ENCODE results near the gene PLA2G1B. TPM values are rescaled to one million over a fixed set of nuclear protein-coding genes. Genes with fewer than 3 reads are reported as not detected.

Gene PLA2G1B
- total and polyA plus RNA-seq, 10 donors: 0.29 to 1.9 (median 0.95) TPM; not detected in 4

GRCh38 chr12:120323772-120324171, 3.8 kb downstream of the PLA2G1B start:
- Histone ChIP-seq H3K9me3 (no peaks in the 10 kb centered on the region), H3K27ac (no peak overlapping the region), H3K4me1 (peaks cover 0 to 12% (median 7%) of the 10 kb centered on the region in 6 donors), H3K36me3 (no peaks in the 10 kb centered on the region), H3K4me3 (no peak overlapping the region), H3K27me3 (replicated peaks in 1 of 7) (no peaks in the 10 kb centered on the region)
- DNase-seq: no peak
- TF ChIP-seq POLR2AphosphoS5 (IDR thresholded peaks at IDR 0.05): no peak
- no peak for TF ChIP-seq CTCF (IDR thresholded peaks at IDR 0.05 in 8 of 11, conservative IDR thresholded peaks at IDR 0.05 in 3 of 11)
- WGBS, 5 donors: 84 to 98% (median 90%) methylated on average over 2 of the region's 2 CpGs
- intact Hi-C loops (cut with DNase I; ENCODE audit: low total_unique reads): loop anchor here (10.0 kb wide), 1 partner anchor 111 kb away; the partner anchor contains the start of gene COX6A1

GRCh38 chr12:120321382-120322202, 6.0 kb downstream of the PLA2G1B start:
- TF ChIP-seq POLR2A (IDR thresholded peaks at IDR 0.05) (no peak), POLR2AphosphoS5 (IDR thresholded peaks at IDR 0.05) (no peak), CTCF (IDR thresholded peaks at IDR 0.05 in 8 of 11, conservative IDR thresholded peaks at IDR 0.05 in 3 of 11) (no peak)
- intact Hi-C loops (cut with DNase I; ENCODE audit: low total_unique reads): loop anchor here (10.0 kb wide), 1 partner anchor 113 kb away; the partner anchor contains the start of gene COX6A1
- H3K36me3 ChIP-seq: no peaks in the 10 kb centered on the region
- peaks cover 5 to 27% (median 20%) of the 10 kb centered on the region in 6 donors for H3K4me1 ChIP-seq
- DNase-seq: no peak
- no peaks in the 10 kb centered on the region for H3K9me3 ChIP-seq
- H3K27ac ChIP-seq: no peak overlapping the region
- WGBS, 5 donors: 78 to 87% (median 86%) methylated on average over 13 of the region's 13 CpGs
- H3K27me3 ChIP-seq (replicated peaks in 1 of 7): no peaks in the 10 kb centered on the region
- no peak overlapping the region for H3K4me3 ChIP-seq

- peak; percentile 99 for DNase-seq
- peak overlapping the region; percentile 43 to 80 (median 58) for H3K4me3 ChIP-seq
- H3K4me1 ChIP-seq: peaks cover 9 to 21% (median 19%) of the 10 kb centered on the region in 6 donors
- H3K9me3 ChIP-seq: no peaks in the 10 kb centered on the region
- TF ChIP-seq POLR2A (IDR thresholded peaks at IDR 0.05): peak in 2 of 3 donors; percentile 10 to 69
- TF ChIP-seq CTCF (IDR thresholded peaks at IDR 0.05 in 8 of 11, conservative IDR thresholded peaks at IDR 0.05 in 3 of 11): peak in 8 of 11 experiments; percentile 37 to 71 (median 55)
- TF ChIP-seq POLR2AphosphoS5 (IDR thresholded peaks at IDR 0.05): peak; percentile 95 to 98 (median 97)
- intact Hi-C loops (cut with DNase I; ENCODE audit: low total_unique reads): no loop called here
- H3K27me3 ChIP-seq (replicated peaks in 1 of 7): no peaks in the 10 kb centered on the region
- 1 to 3% (median 2%) methylated on average over 36 to 42 of the region's 42 CpGs for WGBS, 5 donors
- no peaks in the 10 kb centered on the region for H3K36me3 ChIP-seq
- H3K27ac ChIP-seq: peak overlapping the region; percentile 68 to 92 (median 86)
Measured at GRCh38 chr12:120317224-120318105, 10.1 kb downstream of the PLA2G1B start.
